Neural cell (in vitro differentiated cells): Measurements from ENCODE around the gene INPP5E. TPM values are rescaled to one million over a fixed set of nuclear protein-coding genes. Genes with fewer than 3 reads are reported as not detected.

Experiments
- H2AFZ ChIP-seq: fragments of 200-600, 300-800 bp; sonication (generic), shearing (Covaris generic); 2 replicates; pipeline ENCODE4 v1.6.0; 2014; ENCODE audit warnings: low read depth, mild to moderate bottlenecking, antibody characterized with exemption, low read length, moderate library complexity
- H3F3A ChIP-seq: fragments of 200-600 bp; shearing (Covaris generic); 2 replicates; pipeline ENCODE4 v1.6.1; 2016; ENCODE audit warnings: mild to moderate bottlenecking, moderate library complexity, mixed read lengths, antibody characterized with exemption, low read length; ENCODE audit not compliant: insufficient read depth, poor library complexity, severe bottlenecking
- H3K27ac ChIP-seq: fragments of 200-600, 300-800 bp; sonication (generic), shearing (Covaris generic); 2 replicates; pipeline ENCODE4 v1.5.1; 2014; ENCODE audit warnings: mild to moderate bottlenecking, low read length, moderate library complexity
- H3K27me3 ChIP-seq: fragments of 300-800, 200-600 bp; sonication (generic), shearing (Covaris generic); 2 replicates; pipeline ENCODE4 v1.6.0; 2014; ENCODE audit warnings: mild to moderate bottlenecking, low read depth, low read length, moderate library complexity; ENCODE audit not compliant: insufficient read depth
- H3K36me3 ChIP-seq: fragments of 300-800, 200-600 bp; sonication (generic), shearing (Covaris generic); 2 replicates; pipeline ENCODE4 v1.5.1; 2014; ENCODE audit warnings: mild to moderate bottlenecking, antibody characterized with exemption, low read length, moderate library complexity; ENCODE audit not compliant: insufficient read depth
- H3K4me2 ChIP-seq: fragments of 300-800, 200-600 bp; sonication (generic), shearing (Covaris generic); 2 replicates; pipeline ENCODE4 v1.6.0; 2014; ENCODE audit warnings: mild to moderate bottlenecking, low read length
- H3K4me3 ChIP-seq: fragments of 300-800, 200-600 bp; sonication (generic), shearing (Covaris generic); 2 replicates; pipeline ENCODE4 v1.5.1; 2014; ENCODE audit warnings: mild to moderate bottlenecking, low read length, moderate library complexity
- H3K79me2 ChIP-seq: fragments of 200-600 bp; shearing (Covaris generic); replicated peaks from 2 replicates; pipeline ENCODE4 v1.6.0; 2014; ENCODE audit warnings: mild to moderate bottlenecking, low read length, moderate library complexity; ENCODE audit not compliant: insufficient read depth
- H3K9ac ChIP-seq: fragments of 300-800, 200-600 bp; sonication (generic), shearing (Covaris generic); 2 replicates; pipeline ENCODE4 v1.6.1; 2016; ENCODE audit warnings: mild to moderate bottlenecking, low read length, mixed read lengths
- H3K9me2 ChIP-seq: fragments of 200-600 bp; shearing (Covaris generic); 2 replicates; pipeline ENCODE4 v1.6.1; 2016; ENCODE audit warnings: mild to moderate bottlenecking, low read length, mixed read lengths; ENCODE audit not compliant: insufficient read depth
- H3K9me3 ChIP-seq: fragments of 200-600, 300-800 bp; sonication (generic), shearing (Covaris generic); 2 replicates; pipeline ENCODE4 v1.6.1; 2016; ENCODE audit warnings: mild to moderate bottlenecking, mixed run types, low read length, moderate library complexity, mixed read lengths
- H4K20me1 ChIP-seq: fragments of 200-600 bp; shearing (Covaris generic); 2 replicates; pipeline ENCODE4 v1.6.1; 2016; ENCODE audit warnings: mild to moderate bottlenecking, mixed run types; ENCODE audit not compliant: insufficient read depth
- CTCF ChIP-seq: fragments of 450-650 bp; IDR thresholded peaks from 2 replicates; pipeline ENCODE4 v1.5.1; 2014; ENCODE audit warnings: antibody characterized with exemption, mild to moderate bottlenecking, moderate library complexity; ENCODE audit not compliant: poor library complexity, severe bottlenecking
- EP300 ChIP-seq: fragments of 450-650 bp; conservative IDR thresholded peaks from 2 replicates; pipeline ENCODE4 v1.6.1; 2014; ENCODE audit warnings: antibody characterized with exemption, mild to moderate bottlenecking, moderate library complexity; ENCODE audit not compliant: poor library complexity, severe bottlenecking
- EZH2 ChIP-seq: fragments of 200-600, 300-800 bp; shearing (Covaris generic), sonication (generic); IDR thresholded peaks from 2 replicates; pipeline ENCODE4 v1.6.1; 2014; ENCODE audit warnings: antibody characterized with exemption, low read length, borderline replicate concordance, mild to moderate bottlenecking; ENCODE audit not compliant: insufficient read depth, poor library complexity, severe bottlenecking
- MXI1 ChIP-seq: fragments of 450-650 bp; conservative IDR thresholded peaks from 2 replicates; pipeline ENCODE4 v1.6.1; 2014; ENCODE audit warnings: antibody characterized with exemption, mild to moderate bottlenecking; ENCODE audit not compliant: poor library complexity, severe bottlenecking
- POLR2AphosphoS5 ChIP-seq: IDR thresholded peaks from 2 replicates; pipeline ENCODE4 v1.6.1; 2012
- RAD21 ChIP-seq: fragments of 450-650 bp; conservative IDR thresholded peaks from 2 replicates; pipeline ENCODE4 v1.6.1; 2014; ENCODE audit warnings: antibody characterized with exemption, mild to moderate bottlenecking, moderate library complexity
- SMC3 ChIP-seq: fragments of 450-650 bp; conservative IDR thresholded peaks from 2 replicates; pipeline ENCODE4 v1.6.1; 2014; ENCODE audit warnings: antibody characterized with exemption, mild to moderate bottlenecking, moderate library complexity; ENCODE audit not compliant: poor library complexity
- TAF1 ChIP-seq: IDR thresholded peaks from 2 replicates; pipeline ENCODE4 v1.6.1; 2012; ENCODE audit warnings: low read depth
- polyA plus RNA-seq: library from polyadenylated mRNA; depleted of rRNA; stranded (reverse); fragments of >200 nt; gene quantifications from 2 replicates; pipeline ENCODE4 v1.2.3, GENCODE V29; 2014
- TF ChIP-seq, protein P1 (sequence below): IDR thresholded peaks from 2 replicates; pipeline ENCODE4 v1.6.1; 2012; ENCODE audit warnings: borderline replicate concordance

Gene INPP5E
- polyA plus RNA-seq, 1 donor from 2014 or later, result 17.9 TPM

GRCh38 chr9:136419092-136419420 lies 20.6 kb downstream of the INPP5E start:
- H3K4me2 ChIP-seq, result no peak overlapping the region
- no peaks in the 10 kb centered on the region for H3K36me3 ChIP-seq
- H3K9me3 ChIP-seq, result no peaks in the 10 kb centered on the region
- H3K27me3 ChIP-seq, result no peaks in the 10 kb centered on the region
- no peaks in the 10 kb centered on the region for H3K79me2 ChIP-seq
- H3K27ac ChIP-seq, result no peak overlapping the region
- no peak overlapping the region for H3K4me3 ChIP-seq
- no peak overlapping the region for H3K9ac ChIP-seq
- no peaks in the 10 kb centered on the region for H3F3A ChIP-seq
- H2AFZ ChIP-seq, result no peak overlapping the region
- H4K20me1 ChIP-seq, result no peaks in the 10 kb centered on the region
- no peak for TF ChIP-seq CTCF
- no peak for TF ChIP-seq RAD21
- TF ChIP-seq POLR2AphosphoS5, result no peak
- TF ChIP-seq, protein P1, sequence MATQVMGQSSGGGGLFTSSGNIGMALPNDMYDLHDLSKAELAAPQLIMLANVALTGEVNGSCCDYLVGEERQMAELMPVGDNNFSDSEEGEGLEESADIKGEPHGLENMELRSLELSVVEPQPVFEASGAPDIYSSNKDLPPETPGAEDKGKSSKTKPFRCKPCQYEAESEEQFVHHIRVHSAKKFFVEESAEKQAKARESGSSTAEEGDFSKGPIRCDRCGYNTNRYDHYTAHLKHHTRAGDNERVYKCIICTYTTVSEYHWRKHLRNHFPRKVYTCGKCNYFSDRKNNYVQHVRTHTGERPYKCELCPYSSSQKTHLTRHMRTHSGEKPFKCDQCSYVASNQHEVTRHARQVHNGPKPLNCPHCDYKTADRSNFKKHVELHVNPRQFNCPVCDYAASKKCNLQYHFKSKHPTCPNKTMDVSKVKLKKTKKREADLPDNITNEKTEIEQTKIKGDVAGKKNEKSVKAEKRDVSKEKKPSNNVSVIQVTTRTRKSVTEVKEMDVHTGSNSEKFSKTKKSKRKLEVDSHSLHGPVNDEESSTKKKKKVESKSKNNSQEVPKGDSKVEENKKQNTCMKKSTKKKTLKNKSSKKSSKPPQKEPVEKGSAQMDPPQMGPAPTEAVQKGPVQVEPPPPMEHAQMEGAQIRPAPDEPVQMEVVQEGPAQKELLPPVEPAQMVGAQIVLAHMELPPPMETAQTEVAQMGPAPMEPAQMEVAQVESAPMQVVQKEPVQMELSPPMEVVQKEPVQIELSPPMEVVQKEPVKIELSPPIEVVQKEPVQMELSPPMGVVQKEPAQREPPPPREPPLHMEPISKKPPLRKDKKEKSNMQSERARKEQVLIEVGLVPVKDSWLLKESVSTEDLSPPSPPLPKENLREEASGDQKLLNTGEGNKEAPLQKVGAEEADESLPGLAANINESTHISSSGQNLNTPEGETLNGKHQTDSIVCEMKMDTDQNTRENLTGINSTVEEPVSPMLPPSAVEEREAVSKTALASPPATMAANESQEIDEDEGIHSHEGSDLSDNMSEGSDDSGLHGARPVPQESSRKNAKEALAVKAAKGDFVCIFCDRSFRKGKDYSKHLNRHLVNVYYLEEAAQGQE, result no peak
- TF ChIP-seq SMC3, result no peak
- no peak for TF ChIP-seq EP300
- no peaks in the 10 kb centered on the region for H3K9me2 ChIP-seq

GRCh38 chr9:136418182-136419091 lies 21.2 kb downstream of the INPP5E start:
- H3K36me3 ChIP-seq, result no peaks in the 10 kb centered on the region

GRCh38 chr9:136416914-136417313 lies 22.7 kb downstream of the INPP5E start:
- no peak overlapping the region for H3K4me2 ChIP-seq
- H3K9ac ChIP-seq, result no peak overlapping the region
- no peaks in the 10 kb centered on the region for H3K9me3 ChIP-seq
- TF ChIP-seq SMC3 (no peak), EP300 (no peak), EZH2 (no peak), MXI1 (no peak), CTCF (no peak), POLR2AphosphoS5 (no peak), RAD21 (no peak), TAF1 (no peak)
- TF ChIP-seq, protein P1, result no peak
- no peaks in the 10 kb centered on the region for H4K20me1 ChIP-seq
- no peak overlapping the region for H2AFZ ChIP-seq
- H3K27ac ChIP-seq, result no peak overlapping the region
- no peaks in the 10 kb centered on the region for H3K9me2 ChIP-seq
- no peaks in the 10 kb centered on the region for H3K27me3 ChIP-seq
- peaks cover 12% of the 10 kb centered on the region for H3K79me2 ChIP-seq
- no peaks in the 10 kb centered on the region for H3K36me3 ChIP-seq
- H3F3A ChIP-seq, result no peaks in the 10 kb centered on the region
- no peak overlapping the region for H3K4me3 ChIP-seq

More at GRCh38 chr9:136418182-136419091, 21.2 kb downstream of the INPP5E start:
- H3K9me2 ChIP-seq, result no peaks in the 10 kb centered on the region
- H2AFZ ChIP-seq, result no peak overlapping the region
- no peak overlapping the region for H3K4me3 ChIP-seq
- no peaks in the 10 kb centered on the region for H3F3A ChIP-seq
- no peaks in the 10 kb centered on the region for H3K27me3 ChIP-seq
- H3K27ac ChIP-seq, result no peak overlapping the region
- H4K20me1 ChIP-seq, result no peaks in the 10 kb centered on the region
- no peak overlapping the region for H3K9ac ChIP-seq
- no peak for TF ChIP-seq TAF1
- H3K79me2 ChIP-seq, result no peaks in the 10 kb centered on the region
- H3K4me2 ChIP-seq, result no peak overlapping the region
- no peaks in the 10 kb centered on the region for H3K9me3 ChIP-seq
